Kidney epithelial cell (primary cell): ENCODE results near the gene SLC4A11. TPM values are rescaled to one million over a fixed set of nuclear protein-coding genes. Genes with fewer than 3 reads are reported as not detected.

Source experiments
- DNase-seq: peaks from one replicate; pipeline ENCODE4 v3.0.0-alpha.2; 2010; ENCODE audit warnings: low read depth
- H3K27me3 ChIP-seq: 2 replicates; pipeline ENCODE4 v1.6.0; 2011; ENCODE audit warnings: low read length; ENCODE audit not compliant: control insufficient read depth, insufficient read depth
- H3K36me3 ChIP-seq: 2 replicates; pipeline ENCODE4 v1.5.1; 2011; ENCODE audit warnings: low read length; ENCODE audit not compliant: control insufficient read depth, insufficient read depth
- H3K4me3 ChIP-seq: 2 replicates; pipeline ENCODE4 v1.5.1; 2011; ENCODE audit warnings: low read depth, mild to moderate bottlenecking, control low read depth, low read length
- CTCF ChIP-seq: IDR thresholded peaks from 2 replicates; pipeline ENCODE4 v1.5.1; 2011; ENCODE audit warnings: mild to moderate bottlenecking, moderate library complexity, low read length, control low read depth, inconsistent platforms; ENCODE audit not compliant: insufficient read depth, poor library complexity, severe bottlenecking
- total RNA-seq: library from RNA; depleted of rRNA; stranded (reverse); fragments of >200 nt; gene quantifications from 2 replicates; pipeline ENCODE4 v1.2.3, GENCODE V29; 2015

SLC4A11 gene
- total RNA-seq, 1 donor from 2014 or later: 8.5 TPM

DNA sequence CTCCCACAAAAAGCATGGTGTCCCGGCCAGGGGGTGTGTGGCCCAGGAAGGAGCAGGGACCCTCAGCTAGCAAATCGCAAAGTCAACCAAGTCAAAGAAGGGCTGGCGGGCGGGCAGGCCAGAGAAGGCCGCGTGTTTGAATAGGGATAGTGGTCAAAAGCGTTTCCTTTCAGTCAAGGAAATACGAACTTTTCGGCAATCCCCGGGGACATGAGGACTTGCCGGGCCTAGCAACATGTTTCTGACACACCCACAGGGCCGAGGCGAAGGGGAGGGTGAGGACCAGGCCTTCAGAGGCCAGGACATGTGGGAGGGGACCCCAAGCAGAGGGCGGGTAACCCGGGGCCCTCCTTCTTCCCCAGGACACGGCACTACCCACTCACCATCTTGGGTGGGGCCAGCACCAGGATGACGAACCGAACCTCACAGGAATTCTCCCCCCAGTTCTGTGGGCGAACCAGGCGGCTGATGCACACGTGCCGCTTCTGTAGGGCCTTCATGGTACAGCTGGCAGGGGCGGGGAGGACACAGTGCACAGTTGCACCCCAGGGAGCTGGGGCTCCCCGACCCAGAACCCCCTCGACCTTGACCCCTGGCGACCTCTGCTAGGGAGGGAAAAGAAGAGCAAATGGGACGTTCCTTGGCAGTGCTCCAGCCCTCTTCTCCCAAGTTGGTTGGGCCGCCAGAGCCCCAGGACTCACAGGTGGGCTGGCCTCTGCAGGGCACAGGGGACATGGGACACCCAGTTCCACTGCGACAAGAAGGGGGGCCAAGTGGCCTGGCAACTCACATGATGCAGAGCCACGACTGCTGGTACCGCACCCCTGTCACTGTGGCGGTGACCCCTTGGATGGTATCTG, 5.6 kb downstream of the SLC4A11 start:
- peaks cover 6% of the 10 kb centered on the region for H3K27me3 ChIP-seq
- no peak overlapping the region for H3K4me3 ChIP-seq
- no peak for TF ChIP-seq CTCF
- no peak for DNase-seq
- H3K36me3 ChIP-seq: no peaks in the 10 kb centered on the region

GRCh38 chr20:3231889-3232588, 7.0 kb downstream of the SLC4A11 start:
- Histone ChIP-seq H3K27me3 (no peaks in the 10 kb centered on the region), H3K4me3 (no peak overlapping the region), H3K36me3 (no peaks in the 10 kb centered on the region)
- DNase-seq: no peak
- no peak for TF ChIP-seq CTCF

GRCh38 chr20:3231116-3231515, 7.9 kb downstream of the SLC4A11 start:
- H3K36me3 ChIP-seq: no peaks in the 10 kb centered on the region
- H3K27me3 ChIP-seq: no peaks in the 10 kb centered on the region
- H3K4me3 ChIP-seq: no peak overlapping the region
- TF ChIP-seq CTCF: no peak
- DNase-seq: no peak

GRCh38 chr20:3229798-3230197, 9.2 kb downstream of the SLC4A11 start:
- TF ChIP-seq CTCF: no peak
- no peaks in the 10 kb centered on the region for H3K36me3 ChIP-seq
- no peak overlapping the region for H3K4me3 ChIP-seq

DNA sequence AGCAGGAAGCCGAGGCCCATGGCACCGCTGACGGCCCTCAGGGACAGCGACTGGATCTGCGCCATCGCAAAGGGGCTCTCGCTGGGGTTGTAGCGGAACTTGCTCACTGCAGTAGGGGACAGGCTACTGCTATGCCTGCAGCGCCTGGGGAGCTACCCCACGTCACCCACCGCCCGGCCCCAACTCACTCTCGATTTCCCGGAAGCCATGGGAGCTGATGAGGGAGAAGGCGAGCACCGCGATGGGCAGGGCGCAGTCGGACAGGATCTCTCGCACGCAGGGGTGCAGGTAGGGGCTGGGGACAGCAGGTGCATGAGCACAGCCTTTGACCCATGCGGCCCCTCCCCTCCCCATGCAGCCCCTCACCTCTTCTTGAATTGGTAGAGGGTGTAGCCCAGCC, 9.8 kb downstream of the SLC4A11 start:
- no peak for DNase-seq
- no peaks in the 10 kb centered on the region for H3K27me3 ChIP-seq
- no peak overlapping the region for H3K4me3 ChIP-seq
- TF ChIP-seq CTCF: no peak
- no peaks in the 10 kb centered on the region for H3K36me3 ChIP-seq

More at GRCh38 chr20:3229798-3230197, 9.2 kb downstream of the SLC4A11 start:
- no peaks in the 10 kb centered on the region for H3K27me3 ChIP-seq
- no peak for DNase-seq
